ENCODE measurements around the gene DGKB.

Gene DGKB

GRCh38 chr7:14123923-14124322 lies 778.6 kb downstream of the DGKB start:
- no peaks in the 10 kb centered on the region for H3K9me3 ChIP-seq (ENCODE audit: severe bottlenecking)
- TF ChIP-seq, protein P1, sequence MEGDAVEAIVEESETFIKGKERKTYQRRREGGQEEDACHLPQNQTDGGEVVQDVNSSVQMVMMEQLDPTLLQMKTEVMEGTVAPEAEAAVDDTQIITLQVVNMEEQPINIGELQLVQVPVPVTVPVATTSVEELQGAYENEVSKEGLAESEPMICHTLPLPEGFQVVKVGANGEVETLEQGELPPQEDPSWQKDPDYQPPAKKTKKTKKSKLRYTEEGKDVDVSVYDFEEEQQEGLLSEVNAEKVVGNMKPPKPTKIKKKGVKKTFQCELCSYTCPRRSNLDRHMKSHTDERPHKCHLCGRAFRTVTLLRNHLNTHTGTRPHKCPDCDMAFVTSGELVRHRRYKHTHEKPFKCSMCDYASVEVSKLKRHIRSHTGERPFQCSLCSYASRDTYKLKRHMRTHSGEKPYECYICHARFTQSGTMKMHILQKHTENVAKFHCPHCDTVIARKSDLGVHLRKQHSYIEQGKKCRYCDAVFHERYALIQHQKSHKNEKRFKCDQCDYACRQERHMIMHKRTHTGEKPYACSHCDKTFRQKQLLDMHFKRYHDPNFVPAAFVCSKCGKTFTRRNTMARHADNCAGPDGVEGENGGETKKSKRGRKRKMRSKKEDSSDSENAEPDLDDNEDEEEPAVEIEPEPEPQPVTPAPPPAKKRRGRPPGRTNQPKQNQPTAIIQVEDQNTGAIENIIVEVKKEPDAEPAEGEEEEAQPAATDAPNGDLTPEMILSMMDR (IDR thresholded peaks at IDR 0.05; ENCODE audit: poor library complexity, severe bottlenecking): no peak
- DNase-seq (ENCODE audit: low spot score): no peak
- peaks cover 3% of the 10 kb centered on the region for H3K27me3 ChIP-seq (ENCODE audit: insufficient read depth, poor library complexity, severe bottlenecking)
- no peaks in the 10 kb centered on the region for H3K36me3 ChIP-seq (ENCODE audit: low read depth)
- no peak overlapping the region for H3K4me3 ChIP-seq (ENCODE audit: severe bottlenecking)
- no peak overlapping the region for H3K27ac ChIP-seq (ENCODE audit: poor library complexity, severe bottlenecking)
- H3K4me1 ChIP-seq (ENCODE audit: insufficient read depth, poor library complexity, severe bottlenecking): no peaks in the 10 kb centered on the region
- ATAC-seq (ENCODE audit: low read depth): no peak

DNA sequence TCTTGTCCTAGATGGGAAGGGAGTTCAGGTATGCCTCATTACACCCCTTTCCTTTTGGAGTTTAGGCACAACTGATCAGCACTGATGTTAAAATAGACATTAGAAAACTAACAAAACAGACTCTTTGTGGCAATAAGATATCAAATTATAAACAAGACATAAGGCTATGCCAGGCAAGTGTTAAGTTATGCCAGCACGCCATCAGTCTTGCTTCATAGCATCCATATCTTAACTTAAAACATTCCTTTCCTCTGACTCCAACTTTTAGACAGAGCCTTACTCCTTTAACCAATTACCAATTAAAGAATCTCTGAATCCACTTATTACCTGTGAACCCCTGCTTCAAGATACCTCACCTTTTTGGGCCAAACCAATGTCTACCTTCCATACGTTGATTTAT lies 786.9 kb downstream of the DGKB start:
- TF ChIP-seq, protein P1 (IDR thresholded peaks at IDR 0.05; ENCODE audit: poor library complexity, severe bottlenecking): no peak
- Histone ChIP-seq H3K4me1 (ENCODE audit: insufficient read depth, poor library complexity, severe bottlenecking) (no peaks in the 10 kb centered on the region), H3K9me3 (ENCODE audit: severe bottlenecking) (no peaks in the 10 kb centered on the region), H3K36me3 (ENCODE audit: low read depth) (no peaks in the 10 kb centered on the region), H3K27me3 (ENCODE audit: insufficient read depth, poor library complexity, severe bottlenecking) (no peaks in the 10 kb centered on the region), H3K4me3 (ENCODE audit: severe bottlenecking) (no peak overlapping the region), H3K27ac (ENCODE audit: poor library complexity, severe bottlenecking) (no peak overlapping the region)
- DNase-seq (ENCODE audit: low spot score): no peak
- ATAC-seq (ENCODE audit: low read depth): no peak

DNA sequence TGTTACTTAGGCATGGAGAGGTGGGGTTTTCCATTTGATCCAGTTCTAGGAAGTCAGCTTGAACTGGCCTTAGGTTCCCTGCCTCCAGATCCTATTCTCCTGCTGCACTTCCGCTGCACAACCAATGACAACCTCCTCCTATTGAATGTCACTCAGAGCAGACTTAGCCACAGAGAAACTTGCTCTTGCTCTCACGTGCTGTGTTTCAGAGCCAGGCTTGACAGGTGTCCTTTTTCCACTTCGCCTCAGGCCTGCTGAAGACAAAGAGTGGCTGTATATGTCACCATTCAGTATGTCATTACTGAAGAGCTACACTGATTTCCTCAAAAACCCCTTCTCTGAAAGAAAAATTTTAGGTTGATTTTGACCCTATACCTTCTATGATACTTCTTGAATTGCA lies 797.7 kb downstream of the DGKB start:
- Histone ChIP-seq H3K4me3 (ENCODE audit: severe bottlenecking) (no peak overlapping the region), H3K4me1 (ENCODE audit: insufficient read depth, poor library complexity, severe bottlenecking) (no peaks in the 10 kb centered on the region), H3K27ac (ENCODE audit: poor library complexity, severe bottlenecking) (no peak overlapping the region), H3K9me3 (ENCODE audit: severe bottlenecking) (no peaks in the 10 kb centered on the region), H3K36me3 (ENCODE audit: low read depth) (no peaks in the 10 kb centered on the region), H3K27me3 (ENCODE audit: insufficient read depth, poor library complexity, severe bottlenecking) (no peaks in the 10 kb centered on the region)
- no peak for DNase-seq (ENCODE audit: low spot score)
- ATAC-seq (ENCODE audit: low read depth): no peak
- TF ChIP-seq, protein P1 (IDR thresholded peaks at IDR 0.05; ENCODE audit: poor library complexity, severe bottlenecking): no peak

GRCh38 chr7:14096159-14096558 lies 806.4 kb downstream of the DGKB start:
- H3K4me1 ChIP-seq (ENCODE audit: insufficient read depth, poor library complexity, severe bottlenecking): no peaks in the 10 kb centered on the region
- no peaks in the 10 kb centered on the region for H3K36me3 ChIP-seq (ENCODE audit: low read depth)
- ATAC-seq (ENCODE audit: low read depth): no peak
- TF ChIP-seq, protein P1 (IDR thresholded peaks at IDR 0.05; ENCODE audit: poor library complexity, severe bottlenecking): no peak
- H3K4me3 ChIP-seq (ENCODE audit: severe bottlenecking): no peak overlapping the region
- no peak overlapping the region for H3K27ac ChIP-seq (ENCODE audit: poor library complexity, severe bottlenecking)
- H3K27me3 ChIP-seq (ENCODE audit: insufficient read depth, poor library complexity, severe bottlenecking): no peaks in the 10 kb centered on the region
- no peaks in the 10 kb centered on the region for H3K9me3 ChIP-seq (ENCODE audit: severe bottlenecking)
- no peak for DNase-seq (ENCODE audit: low spot score)

GRCh38 chr7:14095233-14095950 lies 807.2 kb downstream of the DGKB start:
- Histone ChIP-seq H3K36me3 (ENCODE audit: low read depth) (no peaks in the 10 kb centered on the region), H3K4me1 (ENCODE audit: insufficient read depth, poor library complexity, severe bottlenecking) (no peaks in the 10 kb centered on the region), H3K9me3 (ENCODE audit: severe bottlenecking) (no peaks in the 10 kb centered on the region), H3K4me3 (ENCODE audit: severe bottlenecking) (no peak overlapping the region), H3K27me3 (ENCODE audit: insufficient read depth, poor library complexity, severe bottlenecking) (no peaks in the 10 kb centered on the region), H3K27ac (ENCODE audit: poor library complexity, severe bottlenecking) (no peak overlapping the region)
- ATAC-seq (ENCODE audit: low read depth) (peak; percentile 36; the same call in 1 of the 3 replicates), DNase-seq (ENCODE audit: low spot score) (no peak)
- TF ChIP-seq, protein P1 (IDR thresholded peaks at IDR 0.05; ENCODE audit: poor library complexity, severe bottlenecking): no peak

All from RWPE2 (cell line).